Kidney capillary endothelial cell (primary cell): Measurements from ENCODE around the gene PROSER2.
"Not testable (repeated sequence)": the region's sequence is repeated elsewhere in the genome, so short reads cannot be mapped to it uniquely, and the experiment has no call there.

Experiments
- DNase-seq: peaks from one replicate; pipeline ENCODE4 v3.0.0-alpha.2; 2018; ENCODE audit warnings: low spot score

PROSER2 gene

DNA sequence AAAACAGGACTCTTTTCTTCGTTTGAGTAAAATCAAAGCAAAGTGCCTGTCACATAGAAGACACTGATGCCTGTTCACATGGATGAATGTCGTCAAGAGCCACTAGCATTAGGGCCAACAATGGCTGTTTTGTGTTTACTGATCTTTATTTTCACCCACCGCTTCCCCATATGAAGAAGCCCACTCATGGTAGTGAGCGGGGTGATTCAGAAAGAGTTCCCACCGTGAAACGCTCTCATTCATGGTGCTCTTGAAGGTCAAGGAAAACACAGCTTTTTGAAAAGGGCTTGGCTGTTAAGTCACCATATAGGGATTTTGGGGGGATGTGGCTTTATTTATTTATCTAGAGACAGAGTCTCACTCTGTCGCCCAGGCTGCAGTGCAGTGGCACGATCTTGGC is 12.5 kb downstream of the PROSER2 start:
- DNase-seq = no peak

DNA sequence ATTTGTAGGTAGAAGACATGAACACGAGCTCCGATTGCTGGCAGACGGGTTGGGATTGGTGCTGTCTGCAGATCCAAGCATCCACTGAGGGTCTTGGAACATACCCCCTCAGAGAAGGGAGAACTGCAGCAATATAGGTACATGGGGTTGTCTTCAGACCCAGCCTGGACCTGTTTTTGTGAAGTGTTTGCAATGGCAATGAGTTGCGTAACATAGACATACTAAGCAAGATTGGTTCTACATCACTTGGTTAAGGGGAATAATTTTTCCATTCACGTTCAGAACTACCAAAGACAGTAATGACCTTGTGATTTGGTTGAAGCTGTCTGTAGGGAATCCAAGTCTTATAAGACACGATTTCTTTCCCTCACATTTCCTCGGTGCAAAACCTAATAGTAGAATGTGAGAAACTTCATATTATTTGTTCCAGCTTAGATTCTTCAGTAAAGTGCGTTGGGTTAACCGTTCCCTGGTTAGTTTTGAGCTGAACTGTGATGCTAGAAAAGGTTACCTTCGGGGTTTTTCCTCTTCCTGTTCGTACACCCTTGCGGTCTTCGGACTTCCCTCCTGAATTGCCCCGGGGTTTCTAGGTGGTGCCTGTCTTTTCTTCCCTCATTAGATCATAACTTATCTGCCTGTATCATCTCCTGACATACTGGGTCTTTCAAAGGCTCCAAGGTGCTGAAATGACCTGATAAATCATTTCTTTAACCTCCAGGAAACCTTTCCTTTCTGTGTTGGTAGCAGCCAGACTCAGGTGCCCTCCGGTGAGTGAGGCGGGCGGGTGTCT is 14.4 kb downstream of the PROSER2 start:
- DNase-seq = no peak

DNA sequence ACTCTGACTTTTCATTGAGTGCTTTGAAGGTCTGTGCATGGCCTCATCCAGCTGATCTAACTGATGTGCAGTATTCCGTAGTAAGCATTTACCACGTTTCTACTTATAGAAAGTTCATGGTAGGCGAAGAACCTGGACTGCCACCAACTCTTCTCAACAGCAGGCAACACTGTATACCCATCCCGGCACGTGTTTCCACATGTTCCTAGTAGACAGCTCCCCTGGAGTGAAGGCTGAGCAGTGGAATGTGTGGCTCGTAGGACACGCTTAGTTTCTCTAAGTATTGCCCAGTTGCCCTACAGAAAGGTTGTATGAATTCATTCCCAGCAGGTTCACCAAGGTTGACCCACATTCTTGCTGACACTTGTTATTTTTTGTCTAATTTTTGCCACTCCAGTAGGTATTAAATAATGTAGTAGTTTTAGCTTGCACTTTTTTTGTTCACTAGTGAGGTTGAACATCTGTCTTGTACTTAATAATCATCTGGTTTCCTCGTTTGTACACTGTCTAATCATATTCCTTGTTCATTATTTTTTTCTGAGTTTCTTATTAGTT is 15.2 kb downstream of the PROSER2 start:
- DNase-seq = no peak

DNA sequence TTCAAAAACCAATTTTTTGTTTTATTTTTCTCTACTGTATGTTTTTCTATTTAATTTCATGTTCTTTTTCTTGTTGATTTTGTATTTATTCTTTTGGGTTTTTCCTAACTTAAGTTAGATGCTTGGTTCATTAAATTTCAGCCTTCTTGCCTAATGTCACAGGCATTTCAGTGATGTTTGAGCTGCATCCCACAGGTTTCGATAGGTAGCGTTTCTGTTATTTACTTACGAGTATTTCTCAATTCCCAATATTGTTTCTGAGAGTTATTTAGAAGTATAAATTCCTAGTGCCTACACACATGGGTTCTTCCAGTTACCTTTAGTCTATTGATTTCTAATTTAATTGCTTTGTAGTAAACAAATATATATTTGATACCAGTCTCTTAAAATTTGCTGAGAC is 18.2 kb downstream of the PROSER2 start:
- DNase-seq = no peak

DNA sequence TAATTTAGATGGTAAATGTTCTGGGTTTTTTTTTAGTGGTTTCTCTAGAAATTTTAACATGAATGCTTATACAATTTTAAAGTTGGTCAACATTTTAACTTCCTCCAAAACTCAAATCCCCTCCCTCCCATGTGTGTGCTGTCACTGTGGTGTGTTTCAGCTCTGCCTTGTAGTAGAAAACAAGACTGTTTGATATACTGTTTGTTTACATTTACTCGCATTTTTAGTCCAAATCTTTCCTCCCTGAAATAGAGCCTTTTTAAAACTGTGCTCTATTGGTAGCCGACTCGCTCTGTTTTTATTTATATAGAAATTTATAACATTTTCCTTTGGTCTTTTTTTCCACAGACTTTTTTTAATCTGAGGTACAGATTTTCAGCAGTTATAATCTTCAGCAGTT is 19.3 kb downstream of the PROSER2 start:
- DNase-seq = no peak

DNA sequence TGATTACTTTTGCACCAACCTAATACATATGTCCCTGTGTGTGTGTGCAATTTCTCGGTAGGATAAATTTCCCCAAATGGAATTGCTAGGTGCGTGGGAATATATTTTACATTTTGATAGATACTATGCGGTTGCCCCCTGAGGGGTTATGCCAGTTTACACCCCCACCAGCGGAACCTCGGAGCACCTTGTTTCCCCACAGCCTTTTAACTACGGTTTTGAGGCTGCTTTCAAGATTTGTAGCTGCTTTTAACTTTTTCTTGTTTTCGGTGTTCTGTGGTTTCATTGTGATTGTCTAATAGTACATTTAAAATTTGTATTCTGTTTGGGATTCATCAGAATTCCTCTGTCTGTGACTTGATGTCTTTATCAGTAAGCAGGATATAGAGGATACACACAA is 22.0 kb downstream of the PROSER2 start:
- DNase-seq = no peak

DNA sequence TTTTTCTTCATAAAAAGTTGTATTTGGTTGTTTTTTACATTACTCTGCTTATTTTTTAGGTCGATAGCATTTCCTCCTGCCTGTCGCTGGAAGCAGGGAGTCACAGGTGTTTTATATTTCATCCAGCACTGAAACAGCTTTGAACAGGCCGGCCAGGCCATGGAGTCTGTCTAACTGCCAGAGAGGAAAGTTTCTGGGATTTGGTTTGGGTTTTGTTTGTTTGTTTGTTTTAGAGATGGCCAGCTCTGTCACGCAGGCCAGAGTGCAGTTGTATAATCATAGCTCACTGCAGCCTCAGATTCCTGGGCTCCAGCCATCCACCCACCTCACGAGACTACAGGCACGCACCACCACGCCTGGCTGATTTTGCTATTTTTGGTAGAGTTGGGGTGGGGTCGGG is 23.4 kb downstream of the PROSER2 start:
- DNase-seq = no peak

DNA sequence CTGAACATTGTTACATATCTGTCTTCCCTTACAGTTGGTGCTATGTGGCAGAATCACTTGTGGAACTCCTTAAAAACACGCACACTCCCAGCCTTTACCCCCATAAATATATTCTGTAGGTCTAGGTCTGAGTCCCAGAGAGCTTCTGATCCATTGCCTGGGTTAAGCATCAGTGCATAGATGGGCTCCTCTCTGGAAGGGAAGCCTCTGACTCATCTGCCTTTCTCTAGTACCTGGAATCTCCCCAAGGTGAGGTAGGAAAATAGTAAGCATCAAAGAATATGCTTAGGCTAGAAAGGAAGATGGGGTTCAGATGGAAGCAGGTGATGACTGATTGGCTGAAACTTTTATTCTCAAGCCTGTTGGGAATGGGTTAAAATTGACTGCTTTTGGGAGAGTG is 26.1 kb downstream of the PROSER2 start:
- no peak for DNase-seq

DNA sequence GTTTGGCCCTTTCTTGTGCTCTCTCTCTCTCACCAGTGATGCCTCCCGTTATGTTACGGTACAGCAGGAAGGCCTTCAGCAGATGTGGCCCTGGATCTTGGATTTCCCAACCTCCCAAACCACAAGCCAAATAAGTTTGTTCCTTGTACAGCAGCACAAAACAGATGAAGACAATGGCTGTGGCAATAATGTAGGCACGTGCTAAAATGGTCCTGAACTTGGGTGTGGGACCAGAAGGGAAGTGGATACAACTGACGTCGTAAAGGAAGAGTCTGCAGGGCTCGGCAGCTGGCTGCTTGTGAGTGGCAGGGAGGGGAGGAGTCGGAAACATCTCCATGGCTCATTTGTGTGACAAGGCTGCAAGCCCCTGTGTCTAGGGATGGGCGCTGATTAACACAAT is 26.8 kb downstream of the PROSER2 start:
- no peak for DNase-seq

DNA sequence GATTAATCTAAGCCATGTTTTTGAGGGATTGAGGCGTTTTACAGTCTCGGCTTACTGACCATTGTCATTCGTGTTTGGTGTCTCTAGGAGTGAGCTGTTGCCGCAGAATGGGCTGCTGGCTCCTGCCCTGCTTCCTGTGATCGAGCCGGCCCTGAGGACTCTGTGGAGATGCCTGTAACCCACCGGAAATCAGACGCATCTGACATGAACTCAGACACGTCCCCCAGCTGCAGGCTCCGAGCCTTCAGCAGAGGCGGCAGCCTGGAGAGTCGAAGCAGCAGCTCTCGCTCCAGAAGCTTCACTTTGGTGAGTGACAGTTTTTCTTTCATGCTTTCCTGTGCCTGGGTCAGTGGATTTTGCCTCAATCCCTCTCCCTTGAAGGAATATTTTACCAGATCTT is 28.8 kb downstream of the PROSER2 start:
- DNase-seq = no peak

DNA sequence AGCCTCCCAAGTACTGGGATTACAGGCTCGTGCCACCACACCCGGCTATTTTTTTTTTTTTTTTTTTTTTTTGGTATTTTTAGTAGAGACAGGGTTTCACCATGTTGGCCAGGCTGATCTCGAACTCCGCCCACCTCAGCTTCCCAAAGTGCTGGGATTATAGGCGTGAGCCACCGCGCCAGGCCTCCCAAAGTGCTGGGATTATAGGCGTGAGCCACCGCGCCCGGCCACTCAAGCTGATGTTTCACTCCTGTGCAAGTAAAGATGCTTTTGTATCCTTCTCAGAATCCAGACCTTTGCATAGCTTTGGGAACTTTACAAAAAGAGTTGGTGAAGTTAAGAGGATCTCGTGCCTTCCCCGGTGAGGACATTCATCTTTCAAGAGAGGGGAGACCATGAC is 29.5 kb downstream of the PROSER2 start:
- DNase-seq = not testable (repeated sequence)

DNA sequence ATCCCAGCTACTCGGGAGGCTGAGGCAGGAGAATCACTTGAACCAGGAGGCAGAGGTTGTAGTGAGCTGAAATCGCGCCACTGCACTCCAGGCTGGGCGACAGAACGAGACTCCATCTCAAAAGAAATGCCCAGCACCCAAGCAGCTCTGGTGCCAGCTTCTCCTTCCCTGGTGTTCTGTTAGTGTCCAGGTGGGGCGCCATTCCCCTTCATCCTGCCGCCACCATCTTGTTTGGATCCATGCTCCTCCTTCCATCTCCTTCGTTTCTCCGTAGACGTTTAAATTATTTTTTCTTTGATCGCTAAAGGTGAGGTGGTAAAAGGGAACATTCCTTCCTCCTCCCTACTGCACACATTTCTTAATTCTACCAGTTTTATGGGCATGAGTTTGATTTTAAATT is 30.3 kb downstream of the PROSER2 start:
- no peak for DNase-seq

DNA sequence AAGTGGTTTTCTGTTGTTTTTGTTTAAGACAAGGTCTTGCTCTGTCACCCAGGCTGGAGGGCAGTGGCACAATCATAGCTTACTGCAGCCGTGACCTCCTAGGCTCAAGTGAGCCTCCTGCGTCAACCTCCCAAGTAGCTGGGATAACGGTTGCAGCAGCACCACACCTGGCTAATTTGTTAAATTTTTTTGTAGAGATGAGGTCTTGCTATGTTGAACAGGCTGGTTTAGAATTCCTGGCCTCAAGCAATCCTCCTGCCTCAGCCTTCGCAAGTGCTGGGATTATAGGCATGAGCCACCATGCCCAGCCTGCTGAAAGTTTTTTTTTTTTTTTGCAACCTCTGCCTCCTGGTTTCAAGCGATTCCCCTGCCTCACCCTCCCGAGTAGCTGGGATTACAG is 31.1 kb downstream of the PROSER2 start:
- DNase-seq = no peak

DNA sequence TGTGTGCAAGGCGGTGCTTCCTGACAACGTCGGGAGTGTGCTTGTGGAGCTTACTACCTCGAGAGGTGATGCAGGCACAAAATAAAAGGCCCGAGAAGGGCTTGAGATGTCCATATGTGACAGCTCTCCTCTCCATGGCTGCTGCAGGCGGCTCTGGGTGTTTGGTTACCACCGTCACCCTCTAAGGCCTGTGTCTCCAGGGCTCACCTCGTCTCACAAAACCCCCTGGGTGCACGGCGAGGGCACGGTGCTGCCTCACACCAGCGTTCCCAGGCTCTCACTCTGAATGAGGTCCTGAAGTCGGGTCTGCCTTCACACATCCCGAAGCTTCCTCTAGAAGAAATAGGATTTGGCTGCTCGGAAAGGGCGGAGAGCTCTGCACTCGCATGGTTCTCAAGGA is 32.9 kb downstream of the PROSER2 start:
- no peak for DNase-seq

DNA sequence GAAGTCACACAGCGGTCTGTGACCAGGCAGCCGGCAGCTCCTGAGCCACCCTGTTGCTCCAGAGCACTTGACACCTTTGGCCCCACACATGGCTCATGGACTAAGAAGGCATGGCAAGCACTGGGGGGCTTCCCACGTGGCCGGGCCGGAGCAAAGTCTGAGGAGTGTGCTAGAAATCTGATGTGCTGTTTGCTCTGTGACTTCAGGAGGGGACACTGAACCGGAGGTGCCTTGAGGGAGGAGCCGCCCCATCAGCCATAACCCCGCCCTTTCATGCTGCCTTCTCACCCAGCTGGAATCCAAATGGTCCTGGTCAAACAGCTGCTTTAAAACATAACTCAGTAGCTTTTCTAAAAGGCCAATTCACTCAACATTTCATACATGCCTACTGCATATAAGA is 33.5 kb downstream of the PROSER2 start:
- no peak for DNase-seq

DNA sequence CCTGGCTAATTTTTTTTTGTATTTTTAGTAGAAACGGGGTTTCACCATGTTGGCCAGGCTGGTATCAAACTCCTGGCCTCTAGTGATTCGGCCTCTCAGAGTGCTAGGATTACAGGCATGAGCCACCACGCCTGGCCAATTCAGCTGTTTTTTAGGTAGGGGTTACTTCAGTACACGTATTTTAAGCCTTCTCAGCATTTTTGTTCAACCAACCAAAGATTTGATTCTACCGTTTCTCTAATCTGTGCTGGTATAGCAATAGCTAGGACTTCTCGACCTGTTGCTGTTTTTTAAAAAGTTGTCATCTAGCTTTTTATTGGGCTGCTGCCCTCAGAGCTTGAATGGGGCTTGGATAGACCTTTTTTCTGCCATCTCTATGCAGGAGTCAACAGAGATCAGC is 34.9 kb downstream of the PROSER2 start:
- DNase-seq = no peak

DNA sequence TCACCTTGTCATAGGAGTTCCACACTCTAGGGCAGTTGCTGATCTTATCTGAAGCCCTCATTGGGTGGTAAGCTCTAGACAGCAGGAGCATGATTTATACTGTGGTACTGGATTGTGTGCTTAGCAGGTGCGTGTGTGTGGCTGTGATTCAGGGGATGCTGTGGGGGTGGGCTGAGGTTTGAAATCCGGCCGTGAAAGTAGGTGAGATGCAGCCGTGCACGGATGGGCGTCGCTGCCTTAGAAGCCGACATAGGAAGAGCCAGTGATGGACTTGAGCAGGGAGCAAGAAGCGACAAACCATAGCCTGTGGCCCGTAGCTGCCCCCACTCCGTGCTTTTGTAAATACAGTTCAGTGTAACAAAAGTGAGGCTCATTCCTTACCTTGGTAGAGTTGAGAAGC is 38.2 kb downstream of the PROSER2 start:
- DNase-seq = no peak

DNA sequence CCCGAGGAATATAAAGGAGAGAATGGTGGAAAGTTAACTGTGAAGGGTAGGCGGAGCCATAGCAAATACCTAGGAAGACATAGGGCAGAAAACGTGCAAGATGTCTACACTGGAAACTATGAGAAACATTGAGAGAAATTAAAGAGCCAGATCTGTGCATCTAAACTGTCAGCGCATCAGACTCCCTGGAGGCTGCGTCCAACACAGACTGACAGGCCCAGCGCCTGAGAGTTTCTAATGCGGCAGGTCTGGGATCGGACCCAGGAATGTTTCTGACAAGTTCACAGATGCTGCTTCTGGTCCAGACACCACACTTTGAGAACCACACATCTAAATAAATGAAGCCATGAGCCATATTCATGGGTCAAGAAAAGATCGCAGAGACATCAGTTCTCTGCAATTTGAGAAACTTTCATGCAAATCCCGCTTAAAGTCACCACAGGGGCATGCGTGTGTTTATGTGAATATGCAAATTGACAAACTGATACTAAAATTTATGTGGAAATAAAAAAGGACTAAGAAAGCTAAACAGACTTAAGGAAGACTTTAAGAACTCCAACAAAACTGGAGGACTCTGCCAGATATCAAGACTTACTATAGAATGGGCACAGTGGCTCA is 38.8 kb downstream of the PROSER2 start:
- no peak for DNase-seq

DNA sequence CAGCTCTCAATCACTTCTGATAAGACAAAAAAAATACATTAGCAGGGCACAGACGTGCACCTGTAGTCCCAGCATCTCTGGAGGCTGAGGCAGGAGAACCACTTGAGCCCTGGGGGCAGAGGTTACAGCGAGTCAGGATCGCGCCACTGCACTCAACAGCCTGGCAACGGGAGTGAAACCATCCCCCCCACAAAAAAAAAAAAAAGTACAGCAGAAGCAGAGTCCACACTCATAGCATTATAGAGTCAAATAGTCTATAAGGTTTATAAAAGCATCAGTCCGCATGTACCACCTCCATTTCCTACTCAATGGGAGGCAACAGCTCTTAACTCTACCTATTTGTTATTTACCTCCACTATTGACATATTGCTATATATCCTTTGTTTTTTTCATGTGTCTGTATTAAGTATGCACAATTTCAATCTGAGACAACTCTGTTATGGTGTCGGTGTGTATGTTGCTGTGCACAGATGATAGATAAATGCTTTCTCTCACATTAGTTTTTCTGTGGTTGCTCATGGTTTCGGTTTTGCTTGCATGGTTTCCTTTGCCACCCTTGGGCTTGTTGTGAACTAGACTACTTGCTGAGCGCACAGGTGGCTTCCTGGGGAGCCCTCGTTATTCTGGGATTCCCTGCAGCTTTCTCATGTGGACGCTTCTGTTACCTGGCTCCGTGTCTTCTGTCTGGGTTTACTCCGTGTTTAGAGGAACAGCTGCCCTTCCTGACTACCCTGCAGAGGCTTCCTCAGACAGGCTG is 40.4 kb downstream of the PROSER2 start:
- no peak for DNase-seq

DNA sequence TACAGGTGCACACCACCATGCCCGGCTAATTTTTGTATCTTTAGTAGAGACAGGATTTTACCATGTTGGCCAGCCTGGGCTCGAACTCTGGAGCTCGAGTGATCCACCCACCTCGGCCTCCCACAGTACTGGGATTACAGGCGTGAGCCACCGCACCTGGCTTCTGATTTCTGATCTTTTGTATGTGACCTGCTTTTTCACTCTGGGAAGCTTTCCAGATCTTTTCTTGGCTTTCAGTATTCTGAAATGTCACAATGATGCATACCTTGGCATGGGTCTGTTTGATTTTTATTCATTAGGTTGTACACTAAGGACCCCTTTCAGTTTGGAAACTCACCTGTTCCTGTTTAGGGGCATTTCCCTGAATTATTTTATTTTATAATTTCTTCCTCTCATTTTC is 41.6 kb downstream of the PROSER2 start:
- DNase-seq = no peak

DNA sequence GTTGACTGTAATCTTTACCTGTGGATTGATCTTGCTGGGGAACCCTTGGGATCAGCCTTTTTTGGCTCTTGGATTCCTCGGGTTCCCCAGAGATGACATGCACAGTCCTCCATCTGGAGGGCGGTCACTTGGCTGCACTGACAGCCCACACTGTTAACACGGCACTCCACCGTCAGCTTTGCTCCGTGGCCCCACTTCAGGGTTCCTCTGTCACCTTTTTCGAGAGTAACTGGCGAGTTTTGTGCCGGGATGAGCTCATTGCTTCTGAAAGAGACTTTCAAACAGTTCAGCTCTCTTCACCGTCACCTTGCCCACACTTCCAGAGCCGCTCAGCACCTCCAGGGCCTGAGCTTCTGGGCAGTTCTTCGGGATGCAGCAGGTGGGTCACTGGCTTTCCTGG is 42.4 kb downstream of the PROSER2 start:
- no peak for DNase-seq

DNA sequence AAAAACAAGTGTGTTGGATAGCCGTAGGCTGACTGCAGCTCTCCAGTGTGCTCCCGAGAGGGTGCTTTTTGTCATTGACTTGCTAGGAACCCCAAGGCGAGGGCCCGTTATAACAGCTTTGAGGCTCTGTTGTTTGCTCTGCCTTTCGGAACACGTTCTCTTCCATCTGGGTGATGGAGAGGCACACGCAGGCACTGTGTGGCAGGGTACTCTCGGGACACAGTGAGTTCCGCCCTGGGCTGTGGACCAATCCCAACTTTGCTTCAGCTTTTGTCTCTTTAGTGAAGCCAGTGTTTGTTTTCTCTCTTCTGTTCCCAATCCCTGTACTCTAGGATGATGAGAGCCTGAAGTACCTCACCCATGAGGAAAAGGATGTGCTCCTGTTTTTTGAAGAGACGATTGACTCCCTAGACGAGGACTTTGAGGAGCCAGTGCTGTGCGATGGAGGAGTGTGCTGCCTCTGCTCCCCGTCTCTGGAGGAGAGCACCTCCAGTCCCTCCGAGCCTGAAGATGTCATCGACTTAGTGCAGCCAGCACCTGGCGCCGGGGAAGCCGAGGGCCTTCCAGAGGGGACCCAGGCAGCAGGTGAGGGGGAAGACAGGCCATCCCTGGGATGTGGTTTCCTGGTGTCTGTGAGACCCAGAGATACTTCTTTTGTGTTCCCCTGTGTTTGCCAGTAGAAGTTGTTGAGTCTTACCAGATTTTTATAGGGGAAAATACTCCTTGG is 43.2 kb downstream of the PROSER2 start:
- DNase-seq = no peak
